HEK293T (cell line): ENCODE data around the gene SLC13A3.

ENCODE experiments used
- ARNT ChIP-seq: fragments of 450-650 bp; IDR thresholded peaks from 2 replicates; pipeline ENCODE4 v1.6.1; 2017; ENCODE audit warnings: mild to moderate bottlenecking
- BHLHE40 ChIP-seq: fragments of 450-650 bp; IDR thresholded peaks from 2 replicates; pipeline ENCODE4 v1.6.1; 2016; ENCODE audit warnings: mild to moderate bottlenecking, moderate library complexity, borderline replicate concordance
- ELF4 ChIP-seq: fragments of 450-650 bp; IDR thresholded peaks from 2 replicates; pipeline ENCODE4 v1.6.1; 2017; ENCODE audit warnings: antibody characterized with exemption
- FOXK2 ChIP-seq: fragments of 450-650 bp; IDR thresholded peaks from 2 replicates; pipeline ENCODE4 v1.6.1; 2016; ENCODE audit warnings: mild to moderate bottlenecking
- HDGF ChIP-seq: fragments of 450-650 bp; IDR thresholded peaks from 2 replicates; pipeline ENCODE4 v1.6.1; 2017; ENCODE audit warnings: antibody characterized with exemption, borderline replicate concordance
- L3MBTL2 ChIP-seq: fragments of 450-650 bp; conservative IDR thresholded peaks from 2 replicates; pipeline ENCODE4 v1.6.1; 2016; ENCODE audit warnings: mild to moderate bottlenecking
- PKNOX1 ChIP-seq: fragments of 450-650 bp; IDR thresholded peaks from 2 replicates; pipeline ENCODE4 v1.6.1; 2016
- SP1 ChIP-seq: fragments of 450-650 bp; IDR thresholded peaks from 2 replicates; pipeline ENCODE4 v1.6.1; 2017
- SUZ12 ChIP-seq: fragments of 450-650 bp; IDR thresholded peaks from 2 replicates; pipeline ENCODE4 v1.6.1; 2016; ENCODE audit warnings: mild to moderate bottlenecking
- ZNF384 ChIP-seq: fragments of 450-650 bp; IDR thresholded peaks from 2 replicates; pipeline ENCODE4 v1.6.1; 2016

- no peak for TF ChIP-seq FOXK2
- no peak for TF ChIP-seq L3MBTL2
- no peak for TF ChIP-seq ZNF384
- TF ChIP-seq HDGF = no peak
- TF ChIP-seq PKNOX1 = no peak
- no peak for TF ChIP-seq BHLHE40
- TF ChIP-seq SUZ12 = no peak
- TF ChIP-seq ELF4 = no peak
- TF ChIP-seq SP1 = no peak
- TF ChIP-seq ARNT = no peak
Observed at GRCh38 chr20:46571418-46571817, 79.8 kb downstream of the SLC13A3 start.
